ENCODE measurements around the gene DNAJC3.

GRCh38 chr13:95726876-95727275, 49.9 kb downstream of the DNAJC3 start:
- no peak for TF ChIP-seq CTCF (IDR thresholded peaks at IDR 0.05 in 4 of 5, conservative IDR thresholded peaks at IDR 0.05 in 1 of 5)
- TF ChIP-seq POLR2A (IDR thresholded peaks at IDR 0.05) = no peak

Measured in gastrocnemius medialis (tissue), 4 donors.